Duodenal mucosa (tissue), 2 donors: ENCODE data around the gene BLACAT1.

Experiments used
- H3K27ac ChIP-seq: one replicate; pipeline ENCODE4 v1.7.0; 2013; ENCODE audit warnings: low read depth, low read length
- H3K27me3 ChIP-seq, 2 donors: one replicate each; pipeline ENCODE4 v1.7.0; 2013; ENCODE audit warnings: low read length in 2 of 2, control low read depth in 1 of 2; ENCODE audit not compliant: insufficient read depth in 2 of 2, control insufficient read depth in 1 of 2
- H3K36me3 ChIP-seq, 2 donors: one replicate each; pipeline ENCODE4 v1.7.0; 2013; ENCODE audit warnings: low read length in 2 of 2, control low read depth in 1 of 2; ENCODE audit not compliant: insufficient read depth in 2 of 2, control insufficient read depth in 1 of 2
- H3K4me1 ChIP-seq, 2 donors: one replicate each; pipeline ENCODE4 v1.7.0; 2013; ENCODE audit warnings: low read length in 2 of 2, control low read depth in 1 of 2; ENCODE audit not compliant: insufficient read depth in 2 of 2, control insufficient read depth in 1 of 2
- H3K4me3 ChIP-seq, 2 donors: one replicate each; pipeline ENCODE4 v1.7.0; 2013; ENCODE audit warnings: low read length in 2 of 2, low read depth in 1 of 2
- H3K9ac ChIP-seq, 2 donors: one replicate each; pipeline ENCODE4 v1.7.0; 2013; ENCODE audit warnings: low read length in 2 of 2, low read depth in 1 of 2
- H3K9me3 ChIP-seq, 2 donors: one replicate each; pipeline ENCODE4 v1.7.0; 2013; ENCODE audit warnings: low read length in 2 of 2, control low read depth in 1 of 2; ENCODE audit not compliant: control insufficient read depth in 1 of 2

BLACAT1 gene

GRCh38 chr1:205456383-205456867 is 580 bp upstream of the BLACAT1 start:
- Histone ChIP-seq H3K36me3 (no peaks in the 10 kb centered on the region), H3K4me1 (peaks cover 9 to 10% of the 10 kb centered on the region in 2 donors), H3K9me3 (no peaks in the 10 kb centered on the region), H3K27me3 (peaks cover 67 to 88% of the 10 kb centered on the region in 2 donors), H3K9ac (no peak overlapping the region), H3K27ac (no peak overlapping the region), H3K4me3 (peak overlapping the region; percentile 39 to 55)

GRCh38 chr1:205454903-205455335 is 926 bp downstream of the BLACAT1 start:
- Histone ChIP-seq H3K36me3 (no peaks in the 10 kb centered on the region), H3K9ac (no peak overlapping the region), H3K4me3 (no peak overlapping the region), H3K4me1 (peaks cover 15 to 21% of the 10 kb centered on the region in 2 donors), H3K27ac (no peak overlapping the region), H3K27me3 (peaks cover 61 to 77% of the 10 kb centered on the region in 2 donors), H3K9me3 (no peaks in the 10 kb centered on the region)

- H3K9me3 ChIP-seq, result no peaks in the 10 kb centered on the region
- H3K9ac ChIP-seq, result no peak overlapping the region
- H3K4me3 ChIP-seq, result no peak overlapping the region
- no peak overlapping the region for H3K27ac ChIP-seq
- peaks cover 27 to 31% of the 10 kb centered on the region in 2 donors for H3K4me1 ChIP-seq
- H3K36me3 ChIP-seq, result no peaks in the 10 kb centered on the region
- peaks cover 57 to 65% of the 10 kb centered on the region in 2 donors for H3K27me3 ChIP-seq
Measured at GRCh38 chr1:205453466-205453865, 2.4 kb downstream of the BLACAT1 start.

- H3K4me3 ChIP-seq, result no peak overlapping the region
- no peaks in the 10 kb centered on the region for H3K9me3 ChIP-seq
- peaks cover 52 to 60% of the 10 kb centered on the region in 2 donors for H3K27me3 ChIP-seq
- H3K9ac ChIP-seq, result no peak overlapping the region
- H3K4me1 ChIP-seq, result peaks cover 30 to 36% of the 10 kb centered on the region in 2 donors
- H3K27ac ChIP-seq, result no peak overlapping the region
- no peaks in the 10 kb centered on the region for H3K36me3 ChIP-seq
Measured at GRCh38 chr1:205452933-205453332, 2.9 kb downstream of the BLACAT1 start.

GRCh38 chr1:205452364-205452763 is 3.5 kb downstream of the BLACAT1 start:
- H3K27me3 ChIP-seq, result peaks cover 47 to 54% of the 10 kb centered on the region in 2 donors
- H3K4me3 ChIP-seq, result no peak overlapping the region
- H3K9me3 ChIP-seq, result no peaks in the 10 kb centered on the region
- H3K27ac ChIP-seq, result no peak overlapping the region
- peaks cover 36 to 41% of the 10 kb centered on the region in 2 donors for H3K4me1 ChIP-seq
- H3K36me3 ChIP-seq, result no peaks in the 10 kb centered on the region
- no peak overlapping the region for H3K9ac ChIP-seq

- Histone ChIP-seq H3K9ac (no peak overlapping the region), H3K36me3 (no peaks in the 10 kb centered on the region), H3K4me3 (no peak overlapping the region), H3K27ac (no peak overlapping the region), H3K9me3 (no peaks in the 10 kb centered on the region), H3K4me1 (peaks cover 37 to 41% of the 10 kb centered on the region in 2 donors), H3K27me3 (peaks cover 47 to 50% of the 10 kb centered on the region in 2 donors)
Measured at GRCh38 chr1:205451759-205452164, 4.1 kb downstream of the BLACAT1 start.

GRCh38 chr1:205451202-205451601 is 4.6 kb downstream of the BLACAT1 start:
- Histone ChIP-seq H3K4me1 (peaks cover 32 to 38% of the 10 kb centered on the region in 2 donors), H3K9ac (no peak overlapping the region), H3K36me3 (no peaks in the 10 kb centered on the region), H3K4me3 (no peak overlapping the region), H3K27ac (no peak overlapping the region), H3K27me3 (peaks cover 42 to 44% of the 10 kb centered on the region in 2 donors), H3K9me3 (no peaks in the 10 kb centered on the region)

GRCh38 chr1:205450448-205450847 is 5.4 kb downstream of the BLACAT1 start:
- Histone ChIP-seq H3K27ac (peak overlapping the region; percentile 5), H3K4me3 (no peak overlapping the region), H3K4me1 (peaks cover 27 to 33% of the 10 kb centered on the region in 2 donors), H3K27me3 (peaks cover 35 to 37% of the 10 kb centered on the region in 2 donors), H3K9me3 (no peaks in the 10 kb centered on the region), H3K9ac (peak overlapping the region in 1 of 2 donors; percentile 30), H3K36me3 (no peaks in the 10 kb centered on the region)

GRCh38 chr1:205449750-205450443 is 5.9 kb downstream of the BLACAT1 start:
- Histone ChIP-seq H3K4me3 (peak overlapping the region; percentile 64 to 80), H3K36me3 (no peaks in the 10 kb centered on the region), H3K4me1 (peaks cover 27 to 38% of the 10 kb centered on the region in 2 donors), H3K9ac (peak overlapping the region; percentile 36 to 89), H3K27ac (peak overlapping the region; percentile 65), H3K27me3 (peaks cover 29 to 31% of the 10 kb centered on the region in 2 donors), H3K9me3 (no peaks in the 10 kb centered on the region)

- H3K36me3 ChIP-seq, result no peaks in the 10 kb centered on the region
- peak overlapping the region; percentile 65 for H3K27ac ChIP-seq
- peak overlapping the region; percentile 36 to 89 for H3K9ac ChIP-seq
- H3K4me1 ChIP-seq, result peaks cover 27 to 39% of the 10 kb centered on the region in 2 donors
- H3K4me3 ChIP-seq, result peak overlapping the region; percentile 64 to 80
- H3K9me3 ChIP-seq, result no peaks in the 10 kb centered on the region
- peaks cover 23 to 25% of the 10 kb centered on the region in 2 donors for H3K27me3 ChIP-seq
Measured at GRCh38 chr1:205449254-205449749, 6.5 kb downstream of the BLACAT1 start.
